CD4-positive, CD25-positive, alpha-beta regulatory T cell (primary cell): Measurements from ENCODE around the gene FSTL3. TPM values are rescaled to one million over a fixed set of nuclear protein-coding genes. Genes with fewer than 3 reads are reported as not detected.

Source experiments
- ATAC-seq, 2 donors: fragments of 150-1000 bp; cut with Tn5 transposase; one replicate each; pipeline ENCODE4 v1.10.0; 2021; ENCODE audit warnings: low read depth in 2 of 2, moderate number of reproducible peaks in 2 of 2, moderate library complexity in 1 of 2
- DNase-seq, 3 donors: peaks; one replicate each; pipeline versions ENCODE4 v3.0.0 to v3.0.0-alpha.2; 2012 to 2022; ENCODE audit warnings: mixed read lengths in 1 of 3
- H3K27ac ChIP-seq: one replicate; pipeline ENCODE4 v1.7.0; 2013; ENCODE audit warnings: mild to moderate bottlenecking, low read length; ENCODE audit not compliant: insufficient read depth, poor library complexity, severe bottlenecking
- H3K27me3 ChIP-seq: one replicate; pipeline ENCODE4 v1.7.0; 2013; ENCODE audit warnings: low read length; ENCODE audit not compliant: control insufficient read depth, insufficient read depth
- H3K36me3 ChIP-seq: one replicate; pipeline ENCODE4 v1.7.0; 2013; ENCODE audit warnings: mild to moderate bottlenecking, low read length, moderate library complexity; ENCODE audit not compliant: control insufficient read depth, insufficient read depth
- H3K4me1 ChIP-seq: 2 replicates; pipeline ENCODE4 v1.7.0; 2013; ENCODE audit warnings: mild to moderate bottlenecking, low read length; ENCODE audit not compliant: insufficient read depth, control insufficient read depth, poor library complexity, severe bottlenecking
- H3K4me3 ChIP-seq: one replicate; pipeline ENCODE4 v1.7.0; 2013; ENCODE audit warnings: low read depth, mild to moderate bottlenecking, low read length, moderate library complexity
- H3K9me3 ChIP-seq, 2 experiments: 1 replicate in 1 of 2; 2 replicates in 1 of 2; pipeline ENCODE4 v1.7.0; 2013; ENCODE audit warnings: low read length in 2 of 2, mild to moderate bottlenecking in 1 of 2, moderate library complexity in 1 of 2; ENCODE audit not compliant: control insufficient read depth in 2 of 2
- H3K27ac Mint-ChIP-seq, 3 donors: one replicate each; pipeline ENCODE4 v1.8.0; 2020 to 2022; ENCODE audit warnings: mild to moderate bottlenecking in 3 of 3, mixed read lengths in 3 of 3, moderate library complexity in 2 of 3
- H3K27me3 Mint-ChIP-seq: one replicate; pipeline ENCODE4 v1.8.0; 2022; ENCODE audit warnings: mild to moderate bottlenecking, mixed read lengths
- H3K36me3 Mint-ChIP-seq: one replicate; pipeline ENCODE4 v1.8.0; 2020; ENCODE audit warnings: mixed read lengths
- H3K4me1 Mint-ChIP-seq, 4 donors: one replicate each; pipeline ENCODE4 v1.8.0; 2020 to 2022; ENCODE audit warnings: mixed read lengths in 4 of 4, mild to moderate bottlenecking in 1 of 4
- H3K4me3 Mint-ChIP-seq, 4 donors: one replicate each; pipeline ENCODE4 v1.8.0; 2020 to 2022; ENCODE audit warnings: mild to moderate bottlenecking in 4 of 4, mixed read lengths in 4 of 4, moderate library complexity in 3 of 4
- H3K9me3 Mint-ChIP-seq, 7 donors: one replicate each; pipeline ENCODE4 v1.8.0; 2020 to 2022; ENCODE audit warnings: mixed read lengths in 7 of 7, mild to moderate bottlenecking in 3 of 7, moderate library complexity in 2 of 7
- polyA plus RNA-seq, 4 donors: library from polyadenylated mRNA; unstranded; fragments of 300-500 nt; fragmentation: Illumina TruSeq; gene quantifications; one replicate each; pipeline ENCODE4 v1.2.3, GENCODE V29; 2021
- total RNA-seq: library from RNA; stranded (reverse); gene quantifications from one replicate; pipeline ENCODE4 v1.2.3, GENCODE V29; 2022

The FSTL3 gene
- total and polyA plus RNA-seq, 5 donors from 2014 or later, result 0.55 to 2.1 (median 0.64) TPM

- H3K4me3 ChIP-seq, result no peak overlapping the region
- Mint-ChIP-seq H3K4me1 (peaks cover 0 to 9% (median 4%) of the 10 kb centered on the region in 4 donors), H3K9me3 (peaks cover 0 to 1% (median 0%) of the 10 kb centered on the region in 7 donors), H3K27me3 (no peaks in the 10 kb centered on the region), H3K27ac (peak overlapping the region in 1 of 3 donors; percentile 25), H3K4me3 (no peak overlapping the region), H3K36me3 (no peaks in the 10 kb centered on the region)
- H3K4me1 ChIP-seq, result peaks cover 14% of the 10 kb centered on the region
- DNase-seq (no peak), ATAC-seq (no peak)
- no peaks in the 10 kb centered on the region for H3K27me3 ChIP-seq
- no peak overlapping the region for H3K27ac ChIP-seq
- H3K9me3 ChIP-seq, result no peaks in the 10 kb centered on the region
- peaks cover 16% of the 10 kb centered on the region for H3K36me3 ChIP-seq
Observed at GRCh38 chr19:642767-643727, 33.1 kb upstream of the FSTL3 start.

- H3K27ac ChIP-seq, result no peak overlapping the region
- H3K9me3 Mint-ChIP-seq, result peaks cover 0 to 1% (median 0%) of the 10 kb centered on the region in 7 donors
- H3K36me3 ChIP-seq, result peaks cover 21% of the 10 kb centered on the region
- no peaks in the 10 kb centered on the region for H3K27me3 Mint-ChIP-seq
- H3K27ac Mint-ChIP-seq, result no peak overlapping the region
- peaks cover 0 to 7% (median 4%) of the 10 kb centered on the region in 4 donors for H3K4me1 Mint-ChIP-seq
- peaks cover 13% of the 10 kb centered on the region for H3K4me1 ChIP-seq
- no peaks in the 10 kb centered on the region for H3K9me3 ChIP-seq
- ATAC-seq, result no peak
- no peak for DNase-seq
- no peaks in the 10 kb centered on the region for H3K36me3 Mint-ChIP-seq
- H3K4me3 Mint-ChIP-seq, result peak overlapping the region in 1 of 4 donors; percentile 56
- H3K27me3 ChIP-seq, result no peaks in the 10 kb centered on the region
- no peak overlapping the region for H3K4me3 ChIP-seq
Observed at GRCh38 chr19:643736-644135, 32.5 kb upstream of the FSTL3 start.

- Histone ChIP-seq H3K27me3 (no peaks in the 10 kb centered on the region), H3K4me1 (peaks cover 7% of the 10 kb centered on the region), H3K9me3 (no peaks in the 10 kb centered on the region), H3K27ac (no peak overlapping the region), H3K36me3 (peaks cover 25% of the 10 kb centered on the region), H3K4me3 (no peak overlapping the region)
- Mint-ChIP-seq H3K27me3 (no peaks in the 10 kb centered on the region), H3K4me1 (peaks cover 0 to 3% (median 1%) of the 10 kb centered on the region in 4 donors), H3K27ac (peak overlapping the region in 1 of 3 donors; percentile 63), H3K36me3 (no peaks in the 10 kb centered on the region), H3K9me3 (peaks cover 0 to 1% (median 0%) of the 10 kb centered on the region in 7 donors), H3K4me3 (peak overlapping the region in 2 of 4 donors; percentile 56 to 80)
- ATAC-seq (no peak), DNase-seq (no peak)
Observed at GRCh38 chr19:644363-644762, 31.8 kb upstream of the FSTL3 start.

GRCh38 chr19:644789-645188 lies 31.4 kb upstream of the FSTL3 start:
- Histone ChIP-seq H3K4me1 (peaks cover 5% of the 10 kb centered on the region), H3K9me3 (no peaks in the 10 kb centered on the region), H3K27me3 (no peaks in the 10 kb centered on the region), H3K36me3 (peaks cover 28% of the 10 kb centered on the region), H3K27ac (no peak overlapping the region), H3K4me3 (no peak overlapping the region)
- no peak for DNase-seq
- peaks cover 0 to 1% (median 0%) of the 10 kb centered on the region in 7 donors for H3K9me3 Mint-ChIP-seq
- ATAC-seq, result no peak
- H3K27ac Mint-ChIP-seq, result no peak overlapping the region
- H3K4me1 Mint-ChIP-seq, result no peaks in the 10 kb centered on the region
- H3K36me3 Mint-ChIP-seq, result no peaks in the 10 kb centered on the region
- H3K4me3 Mint-ChIP-seq, result peak overlapping the region in 2 of 4 donors; percentile 22 to 38
- no peaks in the 10 kb centered on the region for H3K27me3 Mint-ChIP-seq

GRCh38 chr19:645912-646778 lies 30.0 kb upstream of the FSTL3 start:
- Mint-ChIP-seq H3K4me1 (peaks cover 0 to 3% (median 0%) of the 10 kb centered on the region in 4 donors), H3K27ac (peak overlapping the region in 1 of 3 donors; percentile 79), H3K4me3 (no peak overlapping the region), H3K27me3 (no peaks in the 10 kb centered on the region), H3K36me3 (no peaks in the 10 kb centered on the region), H3K9me3 (peaks cover 0 to 1% (median 0%) of the 10 kb centered on the region in 7 donors)
- no peak for DNase-seq
- no peak for ATAC-seq
- Histone ChIP-seq H3K4me1 (no peaks in the 10 kb centered on the region), H3K9me3 (no peaks in the 10 kb centered on the region), H3K36me3 (peaks cover 32% of the 10 kb centered on the region), H3K4me3 (no peak overlapping the region), H3K27me3 (no peaks in the 10 kb centered on the region), H3K27ac (no peak overlapping the region)

GRCh38 chr19:646779-647565 lies 29.2 kb upstream of the FSTL3 start:
- H3K27me3 ChIP-seq, result no peaks in the 10 kb centered on the region
- no peak overlapping the region for H3K4me3 ChIP-seq
- Mint-ChIP-seq H3K4me3 (no peak overlapping the region), H3K27ac (no peak overlapping the region), H3K9me3 (peaks cover 0 to 1% (median 0%) of the 10 kb centered on the region in 7 donors), H3K27me3 (no peaks in the 10 kb centered on the region), H3K36me3 (no peaks in the 10 kb centered on the region), H3K4me1 (peaks cover 0 to 3% (median 0%) of the 10 kb centered on the region in 4 donors)
- DNase-seq, result no peak
- ATAC-seq, result no peak
- no peaks in the 10 kb centered on the region for H3K4me1 ChIP-seq
- H3K36me3 ChIP-seq, result peaks cover 40% of the 10 kb centered on the region
- H3K27ac ChIP-seq, result no peak overlapping the region
- H3K9me3 ChIP-seq, result no peaks in the 10 kb centered on the region
